HG02571 (cell line): ENCODE data around the gene MMD.
"Not testable (repeated sequence)": the region's sequence is repeated elsewhere in the genome, so short reads cannot be mapped to it uniquely, and the experiment has no call there.

Experiments
- ATAC-seq: cut with Tn5 transposase; IDR thresholded peaks from one replicate; pipeline ENCODE4 v1.9.1; 2021; ENCODE audit warnings: mild to moderate bottlenecking, moderate library complexity; ENCODE audit not compliant: unreplicated experiment

Gene MMD

GRCh38 chr17:55424893-55425540 lies 3.4 kb upstream of the MMD start:
- no peak for ATAC-seq

- no peak for ATAC-seq
These were observed 1.9 kb upstream of the MMD start for GRCh38 chr17:55423535-55423934.

- not testable (repeated sequence) for ATAC-seq
These were observed 1.2 kb upstream of the MMD start for GRCh38 chr17:55422828-55423164.

- ATAC-seq, result peak; percentile 11
These were observed 858 bp downstream of the MMD start for GRCh38 chr17:55420776-55421178.

- no peak for ATAC-seq
These were observed 1.4 kb downstream of the MMD start for GRCh38 chr17:55420067-55420775.

GRCh38 chr17:55418369-55419268 lies 3.0 kb downstream of the MMD start:
- ATAC-seq, result no peak

- ATAC-seq, result no peak
These were observed 4.0 kb downstream of the MMD start for GRCh38 chr17:55417411-55418268.

- ATAC-seq, result no peak
These were observed 5.1 kb downstream of the MMD start for GRCh38 chr17:55416470-55417052.

GRCh38 chr17:55416000-55416399 lies 5.6 kb downstream of the MMD start:
- ATAC-seq, result no peak

GRCh38 chr17:55414983-55415382 lies 6.7 kb downstream of the MMD start:
- ATAC-seq, result no peak

- ATAC-seq, result no peak
These were observed 7.7 kb downstream of the MMD start for GRCh38 chr17:55413825-55414489.

GRCh38 chr17:55411463-55411855 lies 10.2 kb downstream of the MMD start:
- no peak for ATAC-seq

GRCh38 chr17:55410722-55411462 lies 10.7 kb downstream of the MMD start:
- ATAC-seq, result no peak

- no peak for ATAC-seq
These were observed 12.4 kb downstream of the MMD start for GRCh38 chr17:55409030-55409800.

- no peak for ATAC-seq
These were observed 13.7 kb downstream of the MMD start for GRCh38 chr17:55407641-55408566.

- ATAC-seq, result no peak
These were observed 16.0 kb downstream of the MMD start for GRCh38 chr17:55405600-55405999.

GRCh38 chr17:55404197-55404596 lies 17.4 kb downstream of the MMD start:
- ATAC-seq, result not testable (repeated sequence)
